K562 (cell line): ENCODE data around the gene TEAD3. TPM values are rescaled to one million over a fixed set of nuclear protein-coding genes. Genes with fewer than 3 reads are reported as not detected.

Experiments used
- ATAC-seq: fragments of 200-7000 bp; cut with Tn5 transposase; 3 replicates; pipeline ENCODE4 v1.9.1; 2020; ENCODE audit warnings: moderate library complexity
- BruUV-seq: library from RNA; stranded (reverse); fragments of 400-500 nt; replicated peaks from 2 replicates; lab custom pipeline; 2021; lab: Mats Ljungman, UMichigan
- CTCF ChIA-PET: fragments of 300-600 bp; formaldehyde crosslinking; extraction: SDS; loops from one replicate; lab custom pipeline; 2021; ENCODE audit warnings: low intra/inter-chr PET ratio; lab: Yijun Ruan, JAX
- POLR2A ChIA-PET: fragments of 300-600, 350-650 bp; sonication (Branson Sonifier 250); formaldehyde crosslinking; extraction: SDS; loops from one replicate; lab custom pipeline; 2021; ENCODE audit warnings: antibody characterized with exemption, inconsistent platforms; lab: Yijun Ruan, JAX
- DNase-seq, 4 experiments: peaks; one replicate each; pipeline versions ENCODE4 v3.0.0 to v3.0.0-alpha.2; 2011 to 2018; ENCODE audit warnings: low spot score in 3 of 4, mixed read lengths in 3 of 4; ENCODE audit errors: extremely low read depth in 1 of 4
- FAIRE-seq: peaks from 2 replicates; lab custom pipeline; 2011; peaks lifted over from hg19 to GRCh38; lab: Jason Lieb, UNC
- H2AFZ ChIP-seq: 2 replicates; pipeline ENCODE4 v1.6.0; 2011; ENCODE audit warnings: low read depth, low read length, control low read depth, inconsistent platforms
- H3K27ac ChIP-seq: fragments of 200-600 bp; 3 replicates; pipeline ENCODE4 v1.8.0; 2011; ENCODE audit warnings: low read depth, mild to moderate bottlenecking, control low read depth, inconsistent platforms, low read length, moderate library complexity, mixed read lengths; ENCODE audit errors: extremely low read depth
- H3K27me3 ChIP-seq, 2 experiments: fragments of 300-600 bp in 1 of 2; 2 replicates in 1 of 2; 3 replicates in 1 of 2; pipeline versions ENCODE4 v1.6.0 to v1.8.0; 2011; ENCODE audit warnings: inconsistent platforms in 2 of 2, low read length in 2 of 2, mild to moderate bottlenecking in 1 of 2, mixed read lengths in 1 of 2, moderate library complexity in 1 of 2; ENCODE audit not compliant: control insufficient read depth in 2 of 2, insufficient read depth in 2 of 2
- H3K36me3 ChIP-seq: fragments of 300-600 bp; 3 replicates; pipeline ENCODE4 v1.8.0; 2011; ENCODE audit warnings: mild to moderate bottlenecking, low read length, inconsistent platforms; ENCODE audit not compliant: control insufficient read depth, insufficient read depth
- H3K4me1 ChIP-seq, 2 experiments: fragments of 200-600 bp in 1 of 2; replicated peaks in 1 of 2; 2 replicates in 1 of 2; 3 replicates in 1 of 2; pipeline versions ENCODE4 v1.5.1 to v1.8.0; 2011; ENCODE audit warnings: inconsistent platforms in 2 of 2, low read length in 2 of 2, mild to moderate bottlenecking in 1 of 2, mixed read lengths in 1 of 2, moderate library complexity in 1 of 2; ENCODE audit not compliant: control insufficient read depth in 2 of 2, insufficient read depth in 2 of 2
- H3K4me2 ChIP-seq: 2 replicates; pipeline ENCODE4 v1.6.1; 2011; ENCODE audit warnings: low read length, control low read depth, inconsistent platforms, mixed read lengths; ENCODE audit not compliant: insufficient read depth
- H3K4me3 ChIP-seq: fragments of 200-600 bp; sonication (generic), shearing (Covaris generic); 2 replicates; pipeline ENCODE4 v1.5.1; 2016; ENCODE audit warnings: control low read depth, inconsistent platforms
- H3K79me2 ChIP-seq: fragments of 200-600 bp; 3 replicates; pipeline ENCODE4 v1.8.0; 2011; ENCODE audit warnings: low read length, inconsistent platforms; ENCODE audit not compliant: control insufficient read depth, insufficient read depth
- H3K9ac ChIP-seq, 2 experiments: 2 replicates each; pipeline versions ENCODE4 v1.6.0 to v1.6.1; 2011; ENCODE audit warnings: low read depth in 2 of 2, low read length in 2 of 2, control low read depth in 1 of 2, inconsistent platforms in 1 of 2, mild to moderate bottlenecking in 1 of 2, mixed read lengths in 1 of 2; ENCODE audit not compliant: insufficient read depth in 1 of 2
- H3K9me1 ChIP-seq: one replicate; pipeline ENCODE4 v1.6.0; 2011; ENCODE audit warnings: inconsistent platforms, mild to moderate bottlenecking, low read length, moderate library complexity; ENCODE audit not compliant: control insufficient read depth, insufficient read depth
- H3K9me3 ChIP-seq: replicated peaks from 2 replicates; pipeline ENCODE4 v1.5.1; 2011; ENCODE audit warnings: low read depth, low read length, inconsistent platforms; ENCODE audit not compliant: control insufficient read depth, insufficient read depth
- H4K20me1 ChIP-seq: replicated peaks from 2 replicates; pipeline ENCODE4 v1.6.1; 2011; ENCODE audit warnings: low read length, inconsistent platforms, mixed read lengths; ENCODE audit not compliant: control insufficient read depth, insufficient read depth
- KLF16 ChIP-seq: IDR thresholded peaks from 2 replicates; pipeline ENCODE4 v1.6.1; 2016; ENCODE audit warnings: antibody characterized with exemption
- MCM7 ChIP-seq, 2 experiments: fragments of 450-650 bp; IDR thresholded peaks; 2 replicates each; pipeline ENCODE4 v1.6.1; 2016 to 2018
- POLR2B ChIP-seq: fragments of 450-650 bp; IDR thresholded peaks from 2 replicates; pipeline ENCODE4 v1.6.1; 2018; ENCODE audit warnings: low read depth; ENCODE audit not compliant: partially characterized antibody
- RBM39 ChIP-seq: fragments of 200-400 bp; formaldehyde crosslinking; optimal IDR thresholded peaks from 2 replicates; pipeline ENCODE3; 2018; ENCODE audit warnings: low read depth, low read length
- VEZF1 ChIP-seq: fragments of 200-800 bp; sonication (Bioruptor generic); IDR thresholded peaks from 2 replicates; pipeline ENCODE4 v1.6.1; 2017; ENCODE audit warnings: missing genetic modification characterization, missing compliant biosample characterization
- YY1 ChIP-seq, 3 experiments: IDR thresholded peaks; 2 replicates each; pipeline ENCODE4 v1.6.1; 2011; ENCODE audit warnings: low read length in 2 of 3, mild to moderate bottlenecking in 2 of 3, moderate library complexity in 2 of 3, borderline replicate concordance in 1 of 3, control low read depth in 1 of 3, low read depth in 1 of 3; ENCODE audit not compliant: insufficient read depth in 3 of 3, insufficient replicate concordance in 2 of 3, control insufficient read depth in 1 of 3, insufficient read length in 1 of 3; ENCODE audit errors: extremely low read depth in 1 of 3
- ZNF232 ChIP-seq: sonication (generic); formaldehyde crosslinking; IDR thresholded peaks from 2 replicates; pipeline ENCODE4 v1.8.0; 2022; ENCODE audit warnings: mild to moderate bottlenecking, missing genetic modification reagents
- ZNF512 ChIP-seq: IDR thresholded peaks from 2 replicates; pipeline ENCODE4 v1.6.1; 2016; ENCODE audit warnings: missing genetic modification characterization, missing compliant biosample characterization
- ZNF639 ChIP-seq, 2 experiments: fragments of 200-800 bp in 1 of 2; sonication (Bioruptor generic) in 1 of 2; sonication (generic) in 1 of 2; formaldehyde crosslinking in 1 of 2; IDR thresholded peaks in 1 of 2; conservative IDR thresholded peaks in 1 of 2; 2 replicates each; pipeline versions ENCODE4 v1.5.0 to v1.6.1; 2016 to 2020; ENCODE audit warnings: missing compliant biosample characterization in 1 of 2, missing genetic modification characterization in 1 of 2, missing genetic modification reagents in 1 of 2
- ZNF780A ChIP-seq: fragments of 250-450 bp; sonication (Bioruptor Pico); IDR thresholded peaks from 2 replicates; pipeline ENCODE4 v1.5.0; 2021; ENCODE audit warnings: mild to moderate bottlenecking
- WGBS: fragments of 100-300 bp; shearing (Covaris generic); methylation state at CpG from one replicate; pipeline ENCODE4 v1.1.6; 2016; ENCODE audit warnings: low coverage, mixed read lengths; ENCODE audit not compliant: insufficient coverage; ENCODE audit errors: missing lambda C conversion rate; 5-methylcytosine and 5-hydroxymethylcytosine counted together
- in situ Hi-C: fragments of 300-500 bp; cut with MboI; formaldehyde crosslinking; loops from 4 replicates; pipeline ENCODE4 v1.15.0; 2018; ENCODE audit warnings: inconsistent platforms, mixed read lengths
- intact Hi-C: fragments of 100-400 bp; cut with micrococcal nuclease; formaldehyde crosslinking; loops from 2 replicates; pipeline ENCODE4 v1.14.2; 2022
- polyA plus RNA-seq, 8 experiments: library from polyadenylated mRNA; depleted of rRNA in 4 of 8; stranded (reverse) in 5 of 8; unstranded in 3 of 8; fragments of >200 nt; fragmentation: Nextera tagmentation in 2 of 8; fragmentation: Illumina TruSeq in 1 of 8; extraction: Ambion mirVana in 2 of 8; extraction: Trizol in 1 of 8; gene quantifications; 2 replicates each; pipeline versions ENCODE4 v1.2.1 to v1.2.3, GENCODE V29; 2011 to 2014; ENCODE audit warnings: inconsistent platforms in 1 of 8, missing spikeins in 1 of 8
- total RNA-seq, 7 experiments: library from RNA; depleted of rRNA in 6 of 7; stranded (reverse); fragments of >200 nt in 6 of 7; fragmentation: Illumina TruSeq in 2 of 7; extraction: Trizol in 2 of 7; gene quantifications; 2 replicates each; pipeline versions ENCODE4 v1.2.1 to v1.2.3, GENCODE V29; 2011 to 2021; ENCODE audit warnings: low replicate concordance in 1 of 7

The TEAD3 gene
- total and polyA plus RNA-seq, 9 of the 15 experiments (the other 6 are each of a cell fraction or from before 2014, with no cell fraction given), result 0.63 to 13.2 (median 3.3) TPM

- no TSS peak for BruUV-seq
- Histone ChIP-seq H3K4me3 (no peak overlapping the region), H3K4me1 (peaks cover 12 to 18% of the 10 kb centered on the region in 2 experiments; a peak in 4 of 5 replicates), H3K27me3 (peaks cover 33 to 39% of the 10 kb centered on the region in 2 experiments; a peak in 4 of 5 replicates), H4K20me1 (peaks cover 3% of the 10 kb centered on the region; the same call in 1 of the 2 replicates), H3K9ac (0 out of 4 replicates have a peak overlapping the region, but pooled peaks of 1 of the 2 experiments have one; percentile 62), H3K4me2 (no peak overlapping the region), H3K9me3 (no peaks in the 10 kb centered on the region), H3K36me3 (no peaks in the 10 kb centered on the region), H2AFZ (no peak overlapping the region)
- FAIRE-seq, result no peak
- intact Hi-C loops, result no loop called here
- no peak for DNase-seq
- peak; percentile 13; the same call in 1 of the 3 replicates for ATAC-seq
- CTCF ChIA-PET, result no interaction called here
- no peak for TF ChIP-seq ZNF780A
- TF ChIP-seq POLR2B, result no peak
- TF ChIP-seq ZNF512 (tag), result no peak
- TF ChIP-seq VEZF1, result no peak
- no peak for TF ChIP-seq RBM39
- no peak for TF ChIP-seq YY1 (IDR thresholded peaks at IDR 0.05; ENCODE audit: borderline replicate concordance in 1 of 3, control insufficient read depth in 1 of 3, extremely low read depth in 1 of 3, insufficient read depth in 3 of 3, insufficient read length in 1 of 3, insufficient replicate concordance in 2 of 3, low read depth in 1 of 3, low read length in 2 of 3)
- no peak for TF ChIP-seq KLF16
- no peak for TF ChIP-seq ZNF639 (CRISPR knock-in tag; conservative IDR thresholded peaks at IDR 0.05 in 1 of 2, IDR thresholded peaks at IDR 0.05 in 1 of 2)
- TF ChIP-seq MCM7 (IDR thresholded peaks at IDR 0.05), result no peak
- no peak for TF ChIP-seq ZNF232 (CRISPR knock-in tag)
- TF ChIP-seq, all 486 proteins: peak for 0
- WGBS, result 39% methylated on average over 15 of the region's 15 CpGs
- Histone ChIP-seq H3K79me2 (peaks cover under 1% of the 10 kb centered on the region; the same call in 2 of the 3 replicates), H3K9me1 (no peaks in the 10 kb centered on the region), H3K27ac (no peak overlapping the region)
- POLR2A ChIA-PET, result interaction anchor here (0.7 to 2.4 kb wide), 3 partner anchors 32 to 97 kb away, joined by 3 to 5 read pairs (median 3); partner anchors contain the start of gene RPL10A
- in situ Hi-C loops, result no loop called here
These were observed 6.7 kb upstream of the TEAD3 start for GRCh38 chr6:35503534-35503933.
